Fibroblast of lung (primary cell): ENCODE measurements around the gene SLC39A9.

Experiments
- EZH2 ChIP-seq: IDR thresholded peaks from 2 replicates; pipeline ENCODE4 v1.5.1; 2012; ENCODE audit warnings: low read length, control low read depth, mild to moderate bottlenecking; ENCODE audit errors: missing control alignments
- TF ChIP-seq, protein P1 (sequence below), 2 donors: IDR thresholded peaks in 1 of 2; conservative IDR thresholded peaks in 1 of 2; 1 replicate in 1 of 2; 2 replicates in 1 of 2; pipeline ENCODE4 v1.5.1; 2011 to 2012; ENCODE audit warnings: low read length in 2 of 2, control low read depth in 1 of 2, inconsistent platforms in 1 of 2, low read depth in 1 of 2, mild to moderate bottlenecking in 1 of 2

DNA sequence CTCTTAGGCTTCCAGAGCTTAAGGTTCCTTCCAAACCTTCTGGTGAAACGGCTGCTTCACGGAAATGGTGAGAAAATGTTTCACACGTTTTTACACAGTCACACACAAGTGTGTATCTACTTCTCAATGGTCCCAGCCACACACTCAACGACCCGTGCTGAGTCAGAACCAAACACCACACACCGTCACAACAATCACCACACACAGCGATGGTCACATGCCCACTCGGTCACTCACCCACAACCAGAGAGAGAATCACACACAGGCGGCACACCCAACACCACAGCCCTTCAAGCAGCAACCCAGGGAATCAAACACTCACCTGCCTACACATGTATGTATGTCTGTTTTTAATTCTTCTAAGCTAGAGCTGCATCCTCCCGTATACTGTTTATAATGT is 73.4 kb downstream of the SLC39A9 start:
- TF ChIP-seq EZH2, result no peak
- TF ChIP-seq, protein P1, sequence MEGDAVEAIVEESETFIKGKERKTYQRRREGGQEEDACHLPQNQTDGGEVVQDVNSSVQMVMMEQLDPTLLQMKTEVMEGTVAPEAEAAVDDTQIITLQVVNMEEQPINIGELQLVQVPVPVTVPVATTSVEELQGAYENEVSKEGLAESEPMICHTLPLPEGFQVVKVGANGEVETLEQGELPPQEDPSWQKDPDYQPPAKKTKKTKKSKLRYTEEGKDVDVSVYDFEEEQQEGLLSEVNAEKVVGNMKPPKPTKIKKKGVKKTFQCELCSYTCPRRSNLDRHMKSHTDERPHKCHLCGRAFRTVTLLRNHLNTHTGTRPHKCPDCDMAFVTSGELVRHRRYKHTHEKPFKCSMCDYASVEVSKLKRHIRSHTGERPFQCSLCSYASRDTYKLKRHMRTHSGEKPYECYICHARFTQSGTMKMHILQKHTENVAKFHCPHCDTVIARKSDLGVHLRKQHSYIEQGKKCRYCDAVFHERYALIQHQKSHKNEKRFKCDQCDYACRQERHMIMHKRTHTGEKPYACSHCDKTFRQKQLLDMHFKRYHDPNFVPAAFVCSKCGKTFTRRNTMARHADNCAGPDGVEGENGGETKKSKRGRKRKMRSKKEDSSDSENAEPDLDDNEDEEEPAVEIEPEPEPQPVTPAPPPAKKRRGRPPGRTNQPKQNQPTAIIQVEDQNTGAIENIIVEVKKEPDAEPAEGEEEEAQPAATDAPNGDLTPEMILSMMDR (conservative IDR thresholded peaks at IDR 0.05 in 1 of 2, IDR thresholded peaks at IDR 0.05 in 1 of 2; ENCODE audit: low read depth in 1 of 2, low read length in 2 of 2), result no peak
